Nephron (organoid): Measurements from ENCODE around the gene RAD18.

ENCODE experiments used
- H3K27ac Mint-ChIP-seq, 3 experiments: 2 replicates each; pipeline ENCODE4 v1.8.0; 2020; ENCODE audit warnings: mixed read lengths in 3 of 3, mild to moderate bottlenecking in 2 of 3, moderate library complexity in 1 of 3
- H3K27me3 Mint-ChIP-seq: 2 replicates; pipeline ENCODE4 v1.8.0; 2021; ENCODE audit warnings: low read depth, mild to moderate bottlenecking, moderate library complexity, mixed read lengths
- H3K36me3 Mint-ChIP-seq: 2 replicates; pipeline ENCODE4 v1.8.0; 2020; ENCODE audit warnings: low read depth, mixed read lengths
- H3K4me1 Mint-ChIP-seq: 2 replicates; pipeline ENCODE4 v1.8.0; 2020; ENCODE audit warnings: mixed read lengths
- H3K4me3 Mint-ChIP-seq, 3 experiments: 2 replicates each; pipeline ENCODE4 v1.8.0; 2020; ENCODE audit warnings: mild to moderate bottlenecking in 3 of 3, mixed read lengths in 3 of 3, moderate library complexity in 2 of 3
- H3K9me3 Mint-ChIP-seq: 2 replicates; pipeline ENCODE4 v1.8.0; 2020; ENCODE audit warnings: mixed read lengths
- CTCF ChIP-seq, 3 experiments: fragments of 200-600 bp; sonication (generic); IDR thresholded peaks; one replicate each; pipeline ENCODE4 v1.5.0; 2021; ENCODE audit warnings: antibody characterized with exemption in 3 of 3; ENCODE audit not compliant: unreplicated experiment in 3 of 3

Gene RAD18

DNA sequence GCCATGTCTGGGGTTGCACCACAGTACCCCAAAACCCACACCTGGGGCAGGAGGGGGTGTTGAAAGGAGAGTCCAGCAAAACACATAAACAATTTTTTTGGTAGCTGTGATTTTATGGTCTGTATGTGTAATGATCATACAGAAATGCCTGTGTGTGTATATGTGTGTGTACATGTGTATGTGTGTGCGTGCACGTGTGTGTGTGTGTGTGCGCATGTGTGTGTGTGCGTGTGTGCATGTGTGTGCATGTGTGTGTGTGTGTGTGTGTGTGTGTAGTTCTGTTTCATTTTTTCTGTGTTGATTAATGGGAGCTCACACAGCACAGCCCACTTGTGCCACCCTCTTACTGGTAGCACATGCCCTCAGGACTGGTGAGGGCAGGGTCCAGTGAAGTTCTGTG lies 97.6 kb downstream of the RAD18 start:
- no peak for TF ChIP-seq CTCF (IDR thresholded peaks at IDR 0.05; ENCODE audit: unreplicated experiment in 3 of 3)
- no peaks in the 10 kb centered on the region for H3K9me3 Mint-ChIP-seq
- H3K36me3 Mint-ChIP-seq: no peaks in the 10 kb centered on the region
- H3K27me3 Mint-ChIP-seq: no peaks in the 10 kb centered on the region
- H3K4me1 Mint-ChIP-seq: peaks cover 19% of the 10 kb centered on the region
- H3K4me3 Mint-ChIP-seq: no peak overlapping the region
- no peak overlapping the region for H3K27ac Mint-ChIP-seq

DNA sequence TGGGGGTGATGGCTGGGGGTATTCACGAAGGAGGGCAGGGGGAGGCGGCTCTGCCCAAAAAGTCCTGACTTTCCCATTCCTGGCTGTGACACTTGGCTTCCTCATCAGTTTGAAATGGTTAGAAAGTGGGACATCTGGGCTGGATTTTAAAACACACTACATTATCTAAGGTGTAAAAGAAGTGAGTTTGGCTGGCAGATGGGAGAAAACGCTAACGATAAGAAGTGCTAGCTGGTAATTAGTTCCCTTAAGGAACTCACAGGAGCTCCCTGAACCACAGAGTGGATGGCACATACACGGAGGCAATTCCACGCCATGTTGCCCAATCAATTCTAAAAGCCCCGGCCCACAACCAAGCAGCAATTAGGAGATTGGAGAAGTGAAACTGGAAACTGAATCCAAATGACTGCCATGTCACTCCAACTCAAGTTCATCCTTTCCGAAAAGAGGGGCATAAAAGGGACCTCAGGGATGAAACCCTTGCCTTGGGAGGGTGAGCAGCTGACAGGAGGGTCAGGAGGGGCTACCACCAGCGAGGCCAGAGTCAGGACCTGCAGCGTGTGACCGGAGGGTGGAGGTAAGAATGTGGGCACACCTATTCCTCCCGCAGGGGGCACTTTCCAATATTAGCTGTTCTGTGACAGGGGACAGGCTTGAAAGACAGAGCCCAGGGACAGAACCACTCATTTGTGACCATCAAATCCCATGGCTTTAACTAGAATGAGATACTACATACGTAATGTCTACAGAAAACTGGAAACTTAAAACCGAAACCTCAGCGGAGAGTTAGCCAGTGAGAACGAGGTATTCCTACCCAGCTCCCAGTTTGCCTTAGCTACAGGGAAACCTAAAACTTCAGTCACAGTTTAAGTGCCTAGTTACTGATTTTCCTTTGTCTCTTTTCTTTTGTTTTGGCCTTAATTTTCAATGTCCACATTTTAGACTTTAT lies 98.6 kb downstream of the RAD18 start:
- H3K36me3 Mint-ChIP-seq: no peaks in the 10 kb centered on the region
- H3K27ac Mint-ChIP-seq: peak overlapping the region in 1 of 3 experiments; percentile 14
- no peaks in the 10 kb centered on the region for H3K27me3 Mint-ChIP-seq
- no peak overlapping the region for H3K4me3 Mint-ChIP-seq
- H3K4me1 Mint-ChIP-seq: peaks cover 13% of the 10 kb centered on the region
- no peak for TF ChIP-seq CTCF (IDR thresholded peaks at IDR 0.05; ENCODE audit: unreplicated experiment in 3 of 3)
- H3K9me3 Mint-ChIP-seq: no peaks in the 10 kb centered on the region

GRCh38 chr3:8863891-8864290 lies 99.4 kb downstream of the RAD18 start:
- Mint-ChIP-seq H3K4me3 (no peak overlapping the region), H3K9me3 (no peaks in the 10 kb centered on the region), H3K36me3 (no peaks in the 10 kb centered on the region), H3K27me3 (no peaks in the 10 kb centered on the region), H3K27ac (no peak overlapping the region), H3K4me1 (peaks cover 5% of the 10 kb centered on the region)
- no peak for TF ChIP-seq CTCF (IDR thresholded peaks at IDR 0.05; ENCODE audit: unreplicated experiment in 3 of 3)

DNA sequence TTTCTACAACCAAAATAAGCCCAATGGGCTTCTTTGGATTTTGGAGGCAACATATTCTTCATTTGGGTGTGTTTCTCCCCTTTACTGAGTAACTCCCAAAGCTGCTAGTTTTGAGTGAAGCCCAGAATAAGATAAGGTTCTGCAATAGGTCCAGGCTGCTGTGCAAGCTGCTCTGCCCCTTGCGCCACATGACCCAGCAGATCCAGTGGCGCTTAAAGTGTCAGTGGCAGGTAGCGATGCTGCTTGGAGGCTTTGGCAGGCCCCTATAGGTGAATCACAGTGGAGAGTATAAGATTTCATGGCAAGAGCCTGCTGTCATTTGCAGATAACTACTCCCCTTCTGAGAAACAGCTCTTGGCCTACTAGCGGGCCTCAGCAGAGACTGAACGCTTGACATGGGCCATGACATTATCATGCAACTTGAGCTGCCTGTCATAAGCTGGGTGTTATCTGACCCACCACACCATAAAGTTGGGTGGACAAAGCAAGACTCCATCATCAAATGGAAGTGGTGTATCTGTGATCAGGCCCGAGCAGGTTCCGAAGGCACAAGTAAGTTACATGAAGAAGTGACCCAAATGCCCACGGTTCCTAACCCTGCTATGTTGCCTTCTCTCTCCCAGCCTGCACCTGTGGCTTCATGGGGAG lies 105.4 kb downstream of the RAD18 start:
- peaks cover 21% of the 10 kb centered on the region for H3K4me1 Mint-ChIP-seq
- no peak for TF ChIP-seq CTCF (IDR thresholded peaks at IDR 0.05; ENCODE audit: unreplicated experiment in 3 of 3)
- no peak overlapping the region for H3K27ac Mint-ChIP-seq
- H3K9me3 Mint-ChIP-seq: no peaks in the 10 kb centered on the region
- no peaks in the 10 kb centered on the region for H3K36me3 Mint-ChIP-seq
- H3K27me3 Mint-ChIP-seq: no peaks in the 10 kb centered on the region
- H3K4me3 Mint-ChIP-seq: no peak overlapping the region

GRCh38 chr3:8856721-8857120 lies 106.6 kb downstream of the RAD18 start:
- H3K36me3 Mint-ChIP-seq: no peaks in the 10 kb centered on the region
- H3K4me1 Mint-ChIP-seq: peaks cover 27% of the 10 kb centered on the region
- TF ChIP-seq CTCF (IDR thresholded peaks at IDR 0.05; ENCODE audit: unreplicated experiment in 3 of 3): no peak
- H3K27me3 Mint-ChIP-seq: no peaks in the 10 kb centered on the region
- H3K9me3 Mint-ChIP-seq: no peaks in the 10 kb centered on the region
- H3K4me3 Mint-ChIP-seq: no peak overlapping the region
- no peak overlapping the region for H3K27ac Mint-ChIP-seq
